ENCODE results near the gene C7orf57.
"Not testable (repeated sequence)": the region's sequence is repeated elsewhere in the genome, so short reads cannot be mapped to it uniquely, and the experiment has no call there.

The C7orf57 gene

GRCh38 chr7:48038815-48039506, 3.6 kb downstream of the C7orf57 start:
- DNase-seq = no peak

- DNase-seq = no peak
These were observed 5.8 kb downstream of the C7orf57 start for GRCh38 chr7:48040944-48041652.

- no peak for DNase-seq
These were observed 6.3 kb downstream of the C7orf57 start for GRCh38 chr7:48041653-48041970.

GRCh38 chr7:48042216-48042615, 6.9 kb downstream of the C7orf57 start:
- no peak for DNase-seq

- DNase-seq = no peak
These were observed 7.3 kb downstream of the C7orf57 start for GRCh38 chr7:48042636-48043035.

GRCh38 chr7:48045195-48045765, 9.9 kb downstream of the C7orf57 start:
- no peak for DNase-seq

GRCh38 chr7:48046458-48046857, 11.1 kb downstream of the C7orf57 start:
- DNase-seq = peak in 1 of 2 experiments; percentile 5

- DNase-seq = no peak
These were observed 12.8 kb downstream of the C7orf57 start for GRCh38 chr7:48048113-48048512.

GRCh38 chr7:48049850-48050249, 14.5 kb downstream of the C7orf57 start:
- no peak for DNase-seq

- DNase-seq = no peak
These were observed 17.4 kb downstream of the C7orf57 start for GRCh38 chr7:48052748-48053147.

GRCh38 chr7:48053736-48054135, 18.4 kb downstream of the C7orf57 start:
- DNase-seq = no peak

GRCh38 chr7:48058990-48059389, 23.6 kb downstream of the C7orf57 start:
- no peak for DNase-seq

GRCh38 chr7:48059706-48060105, 24.4 kb downstream of the C7orf57 start:
- DNase-seq = no peak

GRCh38 chr7:48063985-48064384, 28.6 kb downstream of the C7orf57 start:
- DNase-seq = no peak

- DNase-seq = no peak
These were observed 32.1 kb downstream of the C7orf57 start for GRCh38 chr7:48067475-48067874.

- DNase-seq = no peak
These were observed 38.9 kb downstream of the C7orf57 start for GRCh38 chr7:48074204-48074654.

GRCh38 chr7:48077423-48077822, 42.1 kb downstream of the C7orf57 start:
- DNase-seq = no peak

- DNase-seq = no peak
These were observed 43.1 kb downstream of the C7orf57 start for GRCh38 chr7:48078470-48078869.

- not testable (repeated sequence) for DNase-seq
These were observed 47.0 kb downstream of the C7orf57 start for GRCh38 chr7:48082378-48082777.

GRCh38 chr7:48083114-48083830, 47.9 kb downstream of the C7orf57 start:
- DNase-seq = no peak

- DNase-seq = peak; percentile 53 to 62
These were observed 49.5 kb downstream of the C7orf57 start for GRCh38 chr7:48084727-48085432.

- no peak for DNase-seq
These were observed 50.1 kb downstream of the C7orf57 start for GRCh38 chr7:48085433-48085791.

GRCh38 chr7:48085942-48086341, 50.6 kb downstream of the C7orf57 start:
- no peak for DNase-seq

Measured in activated CD4-positive, alpha-beta T cell treated with anti-CD3 and anti-CD28 coated beads, Interleukin-2, amount 50 U/mL, for 4 hours (primary cell).